Measurements from ENCODE around the gene ZNF132. TPM values are rescaled to one million over a fixed set of nuclear protein-coding genes. Genes with fewer than 3 reads are reported as not detected.

Gene ZNF132
- total and polyA plus RNA-seq, 9 of the 15 experiments (the other 6 are each of a cell fraction or from before 2014, with no cell fraction given), result 0.03 to 0.42 (median 0.10) TPM; not detected in 5

DNA sequence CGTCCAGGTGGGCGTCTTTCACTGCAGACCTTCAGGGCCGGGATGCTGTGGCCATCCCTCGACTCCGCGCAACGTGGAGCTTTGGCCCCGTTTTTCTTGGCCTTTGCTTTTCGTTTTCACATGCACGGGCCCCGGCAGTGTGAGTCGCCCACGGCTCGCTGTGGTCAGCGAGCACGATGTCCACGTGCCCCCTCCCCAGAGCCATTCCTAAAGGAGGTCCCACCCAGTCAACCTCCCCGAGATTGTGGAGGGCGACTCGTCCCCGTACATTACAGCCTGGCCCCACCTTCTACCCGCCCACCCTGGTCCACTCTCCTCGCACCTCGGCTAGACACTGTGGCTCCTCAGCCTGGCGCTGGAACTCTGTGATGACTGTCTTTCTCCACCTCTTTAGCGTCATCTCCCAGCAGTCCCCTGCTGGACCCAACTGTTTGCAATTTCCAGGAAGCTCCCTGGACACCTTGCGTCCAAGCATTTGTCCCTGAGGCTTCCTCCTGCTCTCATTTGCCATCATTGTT lies 36.6 kb upstream of the ZNF132 start (continued):
- TF ChIP-seq TCFL5 (CRISPR knock-in tag; conservative IDR thresholded peaks at IDR 0.05) (no peak), OTX1 (CRISPR knock-in tag; IDR thresholded peaks at IDR 0.05) (no peak), AFF1 (IDR thresholded peaks at IDR 0.05; ENCODE audit: low read depth in 1 of 2, partially characterized antibody in 2 of 2) (no peak), ZNF764 (CRISPR knock-in tag; IDR thresholded peaks at IDR 0.05; ENCODE audit: low read depth) (0 out of 2 replicates have a peak, but pooled peaks have one; percentile 11), ARHGAP35 (IDR thresholded peaks at IDR 0.05; ENCODE audit: partially characterized antibody) (no peak), ZNF212 (CRISPR knock-in tag; IDR thresholded peaks at IDR 0.05) (0 out of 2 replicates have a peak, but pooled peaks have one; percentile 18), ZNF592 (IDR thresholded peaks at IDR 0.05) (peak; percentile 60; the same call in 1 of the 2 replicates), POLR2G (IDR thresholded peaks at IDR 0.05; ENCODE audit: low read depth, low read length) (peak; percentile 59; the same call in 1 of the 2 replicates), ZFP1 (CRISPR knock-in tag; IDR thresholded peaks at IDR 0.05) (0 out of 2 replicates have a peak, but pooled peaks have one; percentile 8), SUPT5H (IDR thresholded peaks at IDR 0.05) (peak; percentile 10), MYC (IDR thresholded peaks at IDR 0.05; ENCODE audit: low read depth, low read length) (no peak; the same call in 1 of the 2 replicates), MYC (CRISPR knock-in tag; IDR thresholded peaks at IDR 0.05; ENCODE audit: borderline replicate concordance, low read depth) (peak; percentile 75; the same call in 1 of the 2 replicates), NR2F6 (CRISPR knock-in tag; IDR thresholded peaks at IDR 0.05) (0 out of 2 replicates have a peak, but pooled peaks have one; percentile 20), ZNF395 (CRISPR knock-in tag; IDR thresholded peaks at IDR 0.05) (peak; percentile 73; the same call in 1 of the 2 replicates)
- TF ChIP-seq, protein P1, sequence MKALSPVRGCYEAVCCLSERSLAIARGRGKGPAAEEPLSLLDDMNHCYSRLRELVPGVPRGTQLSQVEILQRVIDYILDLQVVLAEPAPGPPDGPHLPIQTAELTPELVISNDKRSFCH (CRISPR knock-in tag; IDR thresholded peaks at IDR 0.05), result no peak
- TF ChIP-seq, protein P1 (tag; IDR thresholded peaks at IDR 0.05), result 0 out of 2 replicates have a peak, but pooled peaks have one; percentile 3

Data from K562 (cell line).